HCEC 1CT (cell line): ENCODE data around the gene DCUN1D2.

ENCODE experiments used
- DNase-seq: peaks from one replicate; pipeline ENCODE4 v3.0.0-alpha.2; 2017

The DCUN1D2 gene

GRCh38 chr13:113420232-113420631 is 70.3 kb downstream of the DCUN1D2 start:
- no peak for DNase-seq

GRCh38 chr13:113419531-113420193 is 70.8 kb downstream of the DCUN1D2 start:
- DNase-seq, result no peak

- no peak for DNase-seq
These were observed 71.8 kb downstream of the DCUN1D2 start for GRCh38 chr13:113418722-113419049.

GRCh38 chr13:113417836-113418721 is 72.4 kb downstream of the DCUN1D2 start:
- DNase-seq, result no peak

- no peak for DNase-seq
These were observed 73.3 kb downstream of the DCUN1D2 start for GRCh38 chr13:113417008-113417751.

- no peak for DNase-seq
These were observed 74.7 kb downstream of the DCUN1D2 start for GRCh38 chr13:113415825-113416224.

- no peak for DNase-seq
These were observed 75.5 kb downstream of the DCUN1D2 start for GRCh38 chr13:113415032-113415431.

GRCh38 chr13:113414335-113414734 is 76.2 kb downstream of the DCUN1D2 start:
- DNase-seq, result no peak

GRCh38 chr13:113413898-113414282 is 76.6 kb downstream of the DCUN1D2 start:
- DNase-seq, result no peak

GRCh38 chr13:113413178-113413897 is 77.2 kb downstream of the DCUN1D2 start:
- DNase-seq, result no peak

GRCh38 chr13:113412440-113412839 is 78.1 kb downstream of the DCUN1D2 start:
- DNase-seq, result no peak

GRCh38 chr13:113411216-113412023 is 79.1 kb downstream of the DCUN1D2 start:
- DNase-seq, result peak; percentile 95

- peak; percentile 72 for DNase-seq
These were observed 79.9 kb downstream of the DCUN1D2 start for GRCh38 chr13:113410472-113411201.

- DNase-seq, result no peak
These were observed 81.9 kb downstream of the DCUN1D2 start for GRCh38 chr13:113408562-113408961.

- DNase-seq, result no peak
These were observed 82.7 kb downstream of the DCUN1D2 start for GRCh38 chr13:113407531-113408393.

GRCh38 chr13:113407103-113407530 is 83.4 kb downstream of the DCUN1D2 start:
- DNase-seq, result no peak

GRCh38 chr13:113406321-113407102 is 84.0 kb downstream of the DCUN1D2 start:
- no peak for DNase-seq
